Suprapubic skin (tissue), 4 donors: ENCODE results near the gene DDIAS.

Source experiments
- EP300 ChIP-seq: sonication (generic); formaldehyde crosslinking; IDR thresholded peaks from one replicate; pipeline ENCODE4 v1.6.1; 2017; ENCODE audit warnings: antibody characterized with exemption
- POLR2A ChIP-seq, 2 donors: fragments of 450-650 bp; IDR thresholded peaks; one replicate each; pipeline ENCODE4 v1.6.1; 2017; ENCODE audit warnings: antibody characterized with exemption in 2 of 2, mild to moderate bottlenecking in 2 of 2, moderate library complexity in 2 of 2
- POLR2AphosphoS5 ChIP-seq, 3 donors: sonication (generic); formaldehyde crosslinking; IDR thresholded peaks; one replicate each; pipeline ENCODE4 v1.6.1; 2017; ENCODE audit warnings: antibody characterized with exemption in 3 of 3
- TF ChIP-seq, protein P1 (sequence below), 2 donors: fragments of 200-600 bp in 1 of 2; fragments of 450-650 bp in 1 of 2; sonication (generic) in 1 of 2; IDR thresholded peaks; one replicate each; pipeline ENCODE4 v1.5.1; 2016 to 2019; ENCODE audit warnings: antibody characterized with exemption in 2 of 2, mild to moderate bottlenecking in 1 of 2, moderate library complexity in 1 of 2

DNA sequence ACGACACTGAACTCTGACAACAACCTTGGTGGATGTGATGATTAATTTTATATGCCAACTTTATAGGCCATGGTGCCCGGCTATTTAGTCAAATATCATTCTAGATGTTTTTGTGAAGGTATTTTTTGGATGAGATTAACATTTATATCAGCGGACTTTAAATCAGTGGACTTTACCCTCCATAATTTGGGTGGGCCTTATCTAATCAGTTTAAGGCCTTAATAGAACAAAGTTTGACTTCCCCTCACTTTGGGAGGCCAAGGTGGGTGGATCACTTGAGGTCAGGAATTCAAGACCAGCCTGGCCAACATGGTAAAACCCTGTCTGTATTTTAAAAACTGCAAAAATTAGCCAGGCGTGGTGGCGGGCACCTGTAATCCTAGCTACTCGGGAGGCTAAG lies 5.4 kb upstream of the DDIAS start:
- TF ChIP-seq, protein P1, sequence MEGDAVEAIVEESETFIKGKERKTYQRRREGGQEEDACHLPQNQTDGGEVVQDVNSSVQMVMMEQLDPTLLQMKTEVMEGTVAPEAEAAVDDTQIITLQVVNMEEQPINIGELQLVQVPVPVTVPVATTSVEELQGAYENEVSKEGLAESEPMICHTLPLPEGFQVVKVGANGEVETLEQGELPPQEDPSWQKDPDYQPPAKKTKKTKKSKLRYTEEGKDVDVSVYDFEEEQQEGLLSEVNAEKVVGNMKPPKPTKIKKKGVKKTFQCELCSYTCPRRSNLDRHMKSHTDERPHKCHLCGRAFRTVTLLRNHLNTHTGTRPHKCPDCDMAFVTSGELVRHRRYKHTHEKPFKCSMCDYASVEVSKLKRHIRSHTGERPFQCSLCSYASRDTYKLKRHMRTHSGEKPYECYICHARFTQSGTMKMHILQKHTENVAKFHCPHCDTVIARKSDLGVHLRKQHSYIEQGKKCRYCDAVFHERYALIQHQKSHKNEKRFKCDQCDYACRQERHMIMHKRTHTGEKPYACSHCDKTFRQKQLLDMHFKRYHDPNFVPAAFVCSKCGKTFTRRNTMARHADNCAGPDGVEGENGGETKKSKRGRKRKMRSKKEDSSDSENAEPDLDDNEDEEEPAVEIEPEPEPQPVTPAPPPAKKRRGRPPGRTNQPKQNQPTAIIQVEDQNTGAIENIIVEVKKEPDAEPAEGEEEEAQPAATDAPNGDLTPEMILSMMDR (IDR thresholded peaks at IDR 0.05), result no peak
- TF ChIP-seq POLR2AphosphoS5 (IDR thresholded peaks at IDR 0.05), result no peak
- no peak for TF ChIP-seq EP300
- no peak for TF ChIP-seq POLR2A (IDR thresholded peaks at IDR 0.05)
